NCI-H2107 (cell line): Measurements from ENCODE around the gene KRTAP5-5.
A peak's percentile ranks its signal among the peaks of the same experiment; 100 is the strongest.
"Not testable (repeated sequence)": the region's sequence is repeated elsewhere in the genome, so short reads cannot be mapped to it uniquely, and the experiment has no call there.

Source experiments
- DNase-seq: peaks from one replicate; lab custom pipeline; 2025; lab: John Stamatoyannopoulos, UW

KRTAP5-5 gene

GRCh38 chr11:1607156-1607845, 22.3 kb upstream of the KRTAP5-5 start:
- not testable (repeated sequence) for DNase-seq

- not testable (repeated sequence) for DNase-seq
Measured at GRCh38 chr11:1607901-1608300, 21.7 kb upstream of the KRTAP5-5 start.

- DNase-seq: no peak
Measured at GRCh38 chr11:1608363-1608762, 21.2 kb upstream of the KRTAP5-5 start, which contains the start of gene KRTAP5-3. KRTAP5-3 (minus strand) TSS chr11:1608463; CDS start chr11:1608385, 78 bp downstream.

- no peak for DNase-seq
Measured at GRCh38 chr11:1618231-1618630, 11.3 kb upstream of the KRTAP5-5 start.

- DNase-seq: no peak
Measured at GRCh38 chr11:1619449-1619848, 10.1 kb upstream of the KRTAP5-5 start.

- DNase-seq: no peak
Measured at GRCh38 chr11:1622086-1622485, 7.5 kb upstream of the KRTAP5-5 start, which contains the start of gene KRTAP5-4. KRTAP5-4 (minus strand) TSS chr11:1622138; CDS start chr11:1622093, 45 bp downstream.

GRCh38 chr11:1623716-1624115, 5.9 kb upstream of the KRTAP5-5 start:
- no peak for DNase-seq

GRCh38 chr11:1624621-1625020, 5.0 kb upstream of the KRTAP5-5 start:
- no peak for DNase-seq

GRCh38 chr11:1625541-1625940, 4.0 kb upstream of the KRTAP5-5 start:
- DNase-seq: no peak

GRCh38 chr11:1628506-1629325, 859 bp upstream of the KRTAP5-5 start:
- DNase-seq: no peak

- no peak for DNase-seq
Measured at GRCh38 chr11:1630271-1630670, 696 bp downstream of the KRTAP5-5 start.

GRCh38 chr11:1631066-1631568, 1.5 kb downstream of the KRTAP5-5 start:
- no peak for DNase-seq

- DNase-seq: peak; percentile 53
Measured at GRCh38 chr11:1632053-1632714, 2.6 kb downstream of the KRTAP5-5 start.

GRCh38 chr11:1633864-1634263, 4.3 kb downstream of the KRTAP5-5 start:
- no peak for DNase-seq

- DNase-seq: no peak
Measured at GRCh38 chr11:1636291-1636950, 6.8 kb downstream of the KRTAP5-5 start.

- DNase-seq: no peak
Measured at GRCh38 chr11:1637628-1638027, 8.1 kb downstream of the KRTAP5-5 start.

- no peak for DNase-seq
Measured at GRCh38 chr11:1638344-1638743, 8.8 kb downstream of the KRTAP5-5 start.

- peak; percentile 49 for DNase-seq
Measured at GRCh38 chr11:1639102-1639620, 9.6 kb downstream of the KRTAP5-5 start.

- DNase-seq: no peak
Measured at GRCh38 chr11:1639666-1640065, 10.1 kb downstream of the KRTAP5-5 start.

GRCh38 chr11:1640076-1640946, 10.7 kb downstream of the KRTAP5-5 start:
- no peak for DNase-seq

GRCh38 chr11:1641096-1641495, 11.5 kb downstream of the KRTAP5-5 start:
- DNase-seq: no peak
